Fibroblast of lung (primary cell): ENCODE results near the gene CLN6. TPM values are rescaled to one million over a fixed set of nuclear protein-coding genes. Genes with fewer than 3 reads are reported as not detected.

ENCODE experiments used
- DNase-seq, 2 donors: peaks; one replicate each; pipeline versions ENCODE4 v3.0.0 to v3.0.0-alpha.2; 2010; ENCODE audit warnings: low read depth in 2 of 2
- H2AFZ ChIP-seq: 2 replicates; pipeline ENCODE4 v1.5.1; 2012; ENCODE audit warnings: low read length, control low read depth, inconsistent platforms
- H3K27ac ChIP-seq: 2 replicates; pipeline ENCODE4 v1.5.1; 2011; ENCODE audit warnings: low read length, control low read depth; ENCODE audit not compliant: insufficient read depth
- H3K27me3 ChIP-seq: 2 replicates; pipeline ENCODE4 v1.5.1; 2011; ENCODE audit warnings: mild to moderate bottlenecking, low read length; ENCODE audit not compliant: control insufficient read depth, insufficient read depth
- H3K36me3 ChIP-seq: 2 replicates; pipeline ENCODE4 v1.5.1; 2011; ENCODE audit warnings: low read length; ENCODE audit not compliant: control insufficient read depth, insufficient read depth
- H3K4me1 ChIP-seq: 2 replicates; pipeline ENCODE4 v1.5.1; 2011; ENCODE audit warnings: low read length; ENCODE audit not compliant: control insufficient read depth, insufficient read depth; ENCODE audit errors: extremely low read depth
- H3K4me2 ChIP-seq: 2 replicates; pipeline ENCODE4 v1.5.1; 2011; ENCODE audit warnings: low read length, control low read depth; ENCODE audit not compliant: insufficient read depth; ENCODE audit errors: extremely low read depth
- H3K4me3 ChIP-seq, 4 experiments: fragments of 200-600 bp in 1 of 4; sonication (generic) in 1 of 4; replicated peaks in 1 of 4; 2 replicates each; pipeline ENCODE4 v1.5.1; 2011 to 2016; ENCODE audit warnings: low read length in 4 of 4, low read depth in 3 of 4, mild to moderate bottlenecking in 3 of 4, control low read depth in 2 of 4, inconsistent platforms in 1 of 4, mixed read lengths in 1 of 4; ENCODE audit not compliant: insufficient read depth in 1 of 4; ENCODE audit errors: control extremely low read depth in 1 of 4
- H3K79me2 ChIP-seq: 2 replicates; pipeline ENCODE4 v1.5.1; 2012; ENCODE audit warnings: mild to moderate bottlenecking, low read length, inconsistent platforms; ENCODE audit not compliant: control insufficient read depth, insufficient read depth
- H3K9ac ChIP-seq: 2 replicates; pipeline ENCODE4 v1.5.1; 2011; ENCODE audit warnings: mild to moderate bottlenecking, low read length, control low read depth; ENCODE audit not compliant: insufficient read depth
- H3K9me3 ChIP-seq: 2 replicates; pipeline ENCODE4 v1.5.1; 2012; ENCODE audit warnings: low read depth, low read length; ENCODE audit not compliant: control insufficient read depth, insufficient read depth
- H4K20me1 ChIP-seq: 2 replicates; pipeline ENCODE4 v1.5.1; 2011; ENCODE audit warnings: low read length; ENCODE audit not compliant: control insufficient read depth, insufficient read depth; ENCODE audit errors: extremely low read depth
- CTCF ChIP-seq, 2 donors: IDR thresholded peaks in 1 of 2; conservative IDR thresholded peaks in 1 of 2; 1 replicate in 1 of 2; 2 replicates in 1 of 2; pipeline ENCODE4 v1.5.1; 2011 to 2012; ENCODE audit warnings: low read length in 2 of 2, control low read depth in 1 of 2, inconsistent platforms in 1 of 2, low read depth in 1 of 2, mild to moderate bottlenecking in 1 of 2
- EZH2 ChIP-seq: IDR thresholded peaks from 2 replicates; pipeline ENCODE4 v1.5.1; 2012; ENCODE audit warnings: low read length, control low read depth, mild to moderate bottlenecking; ENCODE audit errors: missing control alignments
- polyA plus RNA-seq, 2 donors: library from polyadenylated mRNA; depleted of rRNA in 1 of 2; stranded (reverse) in 1 of 2; unstranded in 1 of 2; fragments of >200 nt; gene quantifications; 2 replicates each; pipeline ENCODE4 v1.2.1, GENCODE V29; 2011 to 2012; ENCODE audit warnings: missing spikeins in 1 of 2
- total RNA-seq: library from RNA; depleted of rRNA; stranded (reverse); fragments of >200 nt; gene quantifications from 2 replicates; pipeline ENCODE4 v1.2.1, GENCODE V29; 2014

Gene CLN6
- total and polyA plus RNA-seq, 2 donors (not counting 1 experiment from before 2014, with no cell fraction given), result 5.6 to 16.1 TPM

GRCh38 chr15:68205954-68206539 is 23.5 kb downstream of the CLN6 start:
- H3K36me3 ChIP-seq, result no peaks in the 10 kb centered on the region
- no peaks in the 10 kb centered on the region for H3K27me3 ChIP-seq
- no peak overlapping the region for H3K4me3 ChIP-seq
- DNase-seq, result no peak
- no peak overlapping the region for H2AFZ ChIP-seq
- no peak overlapping the region for H3K4me2 ChIP-seq
- no peak overlapping the region for H3K27ac ChIP-seq
- no peak overlapping the region for H3K9ac ChIP-seq
- no peaks in the 10 kb centered on the region for H3K9me3 ChIP-seq
- TF ChIP-seq EZH2 (no peak), CTCF (conservative IDR thresholded peaks at IDR 0.05 in 1 of 2, IDR thresholded peaks at IDR 0.05 in 1 of 2; ENCODE audit: low read depth in 1 of 2, low read length in 2 of 2) (no peak)
- H3K4me1 ChIP-seq, result no peaks in the 10 kb centered on the region
- H3K79me2 ChIP-seq, result no peaks in the 10 kb centered on the region
- no peaks in the 10 kb centered on the region for H4K20me1 ChIP-seq

GRCh38 chr15:68205558-68205944 is 24.0 kb downstream of the CLN6 start:
- Histone ChIP-seq H4K20me1 (no peaks in the 10 kb centered on the region), H3K9ac (no peak overlapping the region), H3K79me2 (no peaks in the 10 kb centered on the region), H3K27ac (no peak overlapping the region), H3K4me2 (no peak overlapping the region), H3K27me3 (no peaks in the 10 kb centered on the region), H3K9me3 (no peaks in the 10 kb centered on the region), H3K4me3 (no peak overlapping the region), H2AFZ (no peak overlapping the region), H3K4me1 (no peaks in the 10 kb centered on the region), H3K36me3 (no peaks in the 10 kb centered on the region)
- TF ChIP-seq EZH2, result no peak
- no peak for TF ChIP-seq CTCF (conservative IDR thresholded peaks at IDR 0.05 in 1 of 2, IDR thresholded peaks at IDR 0.05 in 1 of 2; ENCODE audit: low read depth in 1 of 2, low read length in 2 of 2)
- DNase-seq, result no peak

- Histone ChIP-seq H4K20me1 (no peaks in the 10 kb centered on the region), H3K9me3 (no peaks in the 10 kb centered on the region), H3K4me1 (no peaks in the 10 kb centered on the region), H3K27me3 (no peaks in the 10 kb centered on the region), H2AFZ (no peak within 1 kb of the TSS), H3K79me2 (no peaks in the 10 kb centered on the region), H3K36me3 (no peaks in the 10 kb centered on the region), H3K4me3 (no peak within 1 kb of the TSS), H3K4me2 (peak within 1 kb of the TSS; percentile 15), H3K27ac (no peak within 1 kb of the TSS), H3K9ac (no peak within 1 kb of the TSS)
- peak; percentile 47 to 55 for DNase-seq
- TF ChIP-seq EZH2 (no peak), CTCF (conservative IDR thresholded peaks at IDR 0.05 in 1 of 2, IDR thresholded peaks at IDR 0.05 in 1 of 2; ENCODE audit: low read depth in 1 of 2, low read length in 2 of 2) (no peak)
Measured at GRCh38 chr15:68204776-68205557, 24.6 kb downstream of the CLN6 start, which contains the start of gene CALML4. TSS of gene CALML4 (minus strand) at chr15:68205332. CDS start at chr15:68205247, 85 bp downstream.
